DOHH2 (cell line): ENCODE measurements around the gene TNK1.

Experiments used
- H3F3A ChIP-seq: fragments of 200-600 bp; sonication (generic), shearing (Covaris generic); 2 replicates; pipeline ENCODE4 v1.6.0; 2016; ENCODE audit warnings: antibody characterized with exemption, mild to moderate bottlenecking; ENCODE audit not compliant: control insufficient read depth, insufficient read depth
- H3K27ac ChIP-seq: fragments of 200-600 bp; sonication (generic); 2 replicates; pipeline ENCODE4 v1.5.1; 2014; ENCODE audit warnings: low read depth, mild to moderate bottlenecking, low read length, moderate library complexity
- H3K27me3 ChIP-seq: fragments of 200-600 bp; sonication (generic); 2 replicates; pipeline ENCODE4 v1.6.1; 2014; ENCODE audit warnings: mild to moderate bottlenecking, low read length, mixed read lengths; ENCODE audit not compliant: control insufficient read depth
- H3K36me3 ChIP-seq: fragments of 200-600 bp; sonication (generic); 2 replicates; pipeline ENCODE4 v1.6.1; 2014; ENCODE audit warnings: mild to moderate bottlenecking, low read length, moderate library complexity, mixed read lengths; ENCODE audit not compliant: control insufficient read depth
- H3K4me1 ChIP-seq: fragments of 200-600 bp; sonication (generic); 2 replicates; pipeline ENCODE4 v1.6.1; 2014; ENCODE audit warnings: mild to moderate bottlenecking, low read length, mixed read lengths; ENCODE audit not compliant: control insufficient read depth
- H3K4me2 ChIP-seq: fragments of 200-600 bp; sonication (generic); 2 replicates; pipeline ENCODE4 v1.6.0; 2014; ENCODE audit warnings: mild to moderate bottlenecking, low read length, moderate library complexity
- H3K4me3 ChIP-seq: fragments of 200-600 bp; sonication (generic); 2 replicates; pipeline ENCODE4 v1.5.1; 2014; ENCODE audit warnings: mild to moderate bottlenecking, low read length, mixed read lengths
- H3K79me2 ChIP-seq: fragments of 200-600 bp; sonication (generic); 2 replicates; pipeline ENCODE4 v1.6.1; 2014; ENCODE audit warnings: mild to moderate bottlenecking, low read length, mixed read lengths; ENCODE audit not compliant: control insufficient read depth
- H3K9me2 ChIP-seq: fragments of 200-600 bp; sonication (generic); replicated peaks from 2 replicates; pipeline ENCODE4 v1.6.1; 2014; ENCODE audit warnings: mild to moderate bottlenecking, low read length, mixed read lengths; ENCODE audit not compliant: control insufficient read depth
- H3K9me3 ChIP-seq: fragments of 200-600 bp; sonication (generic); 2 replicates; pipeline ENCODE4 v1.6.1; 2014; ENCODE audit warnings: antibody characterized with exemption, low read length, mixed read lengths; ENCODE audit not compliant: control insufficient read depth, insufficient read depth
- H4K20me1 ChIP-seq: fragments of 200-600 bp; sonication (generic); 2 replicates; pipeline ENCODE4 v1.6.0; 2014; ENCODE audit warnings: low read depth, mild to moderate bottlenecking, antibody characterized with exemption, low read length, moderate library complexity; ENCODE audit not compliant: control insufficient read depth, insufficient read depth
- CTCF ChIP-seq: fragments of 200-600 bp; sonication (generic); IDR thresholded peaks from one replicate; pipeline ENCODE4 v1.5.1; 2014; ENCODE audit warnings: antibody characterized with exemption, mild to moderate bottlenecking, low read depth, low read length; ENCODE audit not compliant: poor library complexity, severe bottlenecking
- EZH2phosphoT487 ChIP-seq: fragments of 200-600 bp; sonication (generic); IDR thresholded peaks from 2 replicates; pipeline ENCODE4 v1.6.1; 2017; ENCODE audit warnings: borderline replicate concordance, mild to moderate bottlenecking, antibody characterized with exemption, low read length, moderate library complexity, mixed read lengths

The TNK1 gene

GRCh38 chr17:7417056-7417655, 36.3 kb downstream of the TNK1 start:
- H3K4me1 ChIP-seq = no peaks in the 10 kb centered on the region
- no peaks in the 10 kb centered on the region for H3K36me3 ChIP-seq
- H3K4me2 ChIP-seq = no peak overlapping the region
- H3K9me2 ChIP-seq = no peaks in the 10 kb centered on the region
- TF ChIP-seq EZH2phosphoT487 (no peak), CTCF (no peak)
- no peak overlapping the region for H3K4me3 ChIP-seq
- no peaks in the 10 kb centered on the region for H4K20me1 ChIP-seq
- 0 out of 2 replicates have a peak, but pooled peaks cover 2% of the 10 kb centered on the region for H3F3A ChIP-seq
- no peaks in the 10 kb centered on the region for H3K79me2 ChIP-seq
- H3K27me3 ChIP-seq = no peaks in the 10 kb centered on the region; the same call in 1 of the 2 replicates
- no peaks in the 10 kb centered on the region for H3K9me3 ChIP-seq
- no peak overlapping the region for H3K27ac ChIP-seq

- Histone ChIP-seq H3K9me3 (no peaks in the 10 kb centered on the region), H3K4me3 (no peak overlapping the region), H3K9me2 (no peaks in the 10 kb centered on the region), H3K4me2 (no peak overlapping the region), H3K4me1 (no peaks in the 10 kb centered on the region), H3K27me3 (no peaks in the 10 kb centered on the region; the same call in 1 of the 2 replicates), H3K36me3 (no peaks in the 10 kb centered on the region), H3K27ac (no peak overlapping the region), H3K79me2 (no peaks in the 10 kb centered on the region), H4K20me1 (no peaks in the 10 kb centered on the region), H3F3A (no peaks in the 10 kb centered on the region)
- TF ChIP-seq CTCF = no peak
These were observed 37.7 kb downstream of the TNK1 start for GRCh38 chr17:7418472-7419152.

GRCh38 chr17:7419819-7420610, 39.1 kb downstream of the TNK1 start, which contains the start of gene SPEM1:
SPEM1 (plus strand) TSS chr17:7420324; CDS start chr17:7420385, 61 bp downstream.
- no peak within 1 kb of the TSS for H3K4me3 ChIP-seq
- H3F3A ChIP-seq = no peaks in the 10 kb centered on the region
- no peaks in the 10 kb centered on the region for H3K4me1 ChIP-seq
- no peaks in the 10 kb centered on the region for H3K9me3 ChIP-seq
- H3K27ac ChIP-seq = no peak within 1 kb of the TSS
- no peaks in the 10 kb centered on the region for H3K36me3 ChIP-seq
- no peaks in the 10 kb centered on the region; the same call in 1 of the 2 replicates for H3K27me3 ChIP-seq
- H3K4me2 ChIP-seq = no peak within 1 kb of the TSS
- H4K20me1 ChIP-seq = no peaks in the 10 kb centered on the region
- no peak for TF ChIP-seq CTCF
- no peak for TF ChIP-seq EZH2phosphoT487
- H3K79me2 ChIP-seq = no peaks in the 10 kb centered on the region
- no peaks in the 10 kb centered on the region for H3K9me2 ChIP-seq
